ENCODE measurements around the gene HSPA4L. TPM values are rescaled to one million over a fixed set of nuclear protein-coding genes. Genes with fewer than 3 reads are reported as not detected.

HSPA4L gene
- total RNA-seq, 3 donors from 2014 or later: 2.7 to 14.5 (median 7.2) TPM

GRCh38 chr4:127832585-127832984 is 50.5 kb downstream of the HSPA4L start:
- intact Hi-C loops (cut with DNase I; ENCODE audit: low total_unique reads): no loop called here
- Histone ChIP-seq H3K36me3 (peaks cover 5% of the 10 kb centered on the region), H3K4me3 (no peak overlapping the region), H3K27me3 (no peaks in the 10 kb centered on the region), H3K9me3 (no peaks in the 10 kb centered on the region), H3K4me1 (no peaks in the 10 kb centered on the region), H3K27ac (no peak overlapping the region)
- DNase-seq (ENCODE audit: low spot score in 2 of 2): no peak
- TF ChIP-seq, protein P1, sequence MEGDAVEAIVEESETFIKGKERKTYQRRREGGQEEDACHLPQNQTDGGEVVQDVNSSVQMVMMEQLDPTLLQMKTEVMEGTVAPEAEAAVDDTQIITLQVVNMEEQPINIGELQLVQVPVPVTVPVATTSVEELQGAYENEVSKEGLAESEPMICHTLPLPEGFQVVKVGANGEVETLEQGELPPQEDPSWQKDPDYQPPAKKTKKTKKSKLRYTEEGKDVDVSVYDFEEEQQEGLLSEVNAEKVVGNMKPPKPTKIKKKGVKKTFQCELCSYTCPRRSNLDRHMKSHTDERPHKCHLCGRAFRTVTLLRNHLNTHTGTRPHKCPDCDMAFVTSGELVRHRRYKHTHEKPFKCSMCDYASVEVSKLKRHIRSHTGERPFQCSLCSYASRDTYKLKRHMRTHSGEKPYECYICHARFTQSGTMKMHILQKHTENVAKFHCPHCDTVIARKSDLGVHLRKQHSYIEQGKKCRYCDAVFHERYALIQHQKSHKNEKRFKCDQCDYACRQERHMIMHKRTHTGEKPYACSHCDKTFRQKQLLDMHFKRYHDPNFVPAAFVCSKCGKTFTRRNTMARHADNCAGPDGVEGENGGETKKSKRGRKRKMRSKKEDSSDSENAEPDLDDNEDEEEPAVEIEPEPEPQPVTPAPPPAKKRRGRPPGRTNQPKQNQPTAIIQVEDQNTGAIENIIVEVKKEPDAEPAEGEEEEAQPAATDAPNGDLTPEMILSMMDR (IDR thresholded peaks at IDR 0.05): no peak
- TF ChIP-seq POLR2A (IDR thresholded peaks at IDR 0.05) (no peak), POLR2AphosphoS5 (IDR thresholded peaks at IDR 0.05) (no peak)

GRCh38 chr4:127843704-127844600 is 61.8 kb downstream of the HSPA4L start:
- no peaks in the 10 kb centered on the region for H3K27me3 ChIP-seq
- no peaks in the 10 kb centered on the region for H3K4me1 ChIP-seq
- intact Hi-C loops (cut with DNase I; ENCODE audit: low total_unique reads): loop anchor here (2.0 kb wide), 1 partner anchor 71 kb away; no protein-coding TSS in a partner anchor
- no peak overlapping the region for H3K27ac ChIP-seq
- H3K36me3 ChIP-seq: no peaks in the 10 kb centered on the region
- no peak for DNase-seq (ENCODE audit: low spot score in 2 of 2)
- TF ChIP-seq POLR2A (IDR thresholded peaks at IDR 0.05) (no peak), POLR2AphosphoS5 (IDR thresholded peaks at IDR 0.05) (no peak)
- TF ChIP-seq, protein P1 (IDR thresholded peaks at IDR 0.05): no peak
- peaks cover 13% of the 10 kb centered on the region in 2 donors for H3K9me3 ChIP-seq
- H3K4me3 ChIP-seq: no peak overlapping the region

DNA sequence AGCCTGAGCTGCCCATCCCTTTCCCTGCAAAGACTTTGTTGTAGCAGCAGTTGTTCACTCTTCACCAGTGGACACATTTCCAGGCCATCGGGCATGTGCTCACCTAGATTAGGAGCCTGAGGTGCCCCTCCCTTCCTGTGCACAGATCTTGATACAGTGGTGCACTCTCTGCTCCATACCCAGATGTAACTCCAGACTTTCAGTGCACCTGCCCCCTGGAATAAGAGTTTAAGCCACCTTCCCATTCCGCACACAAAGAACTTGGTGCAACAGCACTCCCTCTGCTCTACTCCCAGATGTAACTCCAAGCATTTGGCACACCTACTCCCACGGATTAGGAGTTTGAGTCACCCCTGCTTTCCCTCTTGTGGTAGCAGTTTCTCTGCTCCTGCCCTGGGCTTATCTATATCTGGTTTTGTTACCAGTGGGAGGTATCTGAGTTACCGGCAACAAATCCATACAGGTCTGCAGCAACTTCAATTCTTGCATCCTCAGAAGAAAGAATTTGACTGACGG is 62.5 kb downstream of the HSPA4L start:
- intact Hi-C loops (cut with DNase I; ENCODE audit: low total_unique reads): no loop called here
- Histone ChIP-seq H3K27ac (no peak overlapping the region), H3K4me3 (no peak overlapping the region), H3K4me1 (no peaks in the 10 kb centered on the region), H3K9me3 (peaks cover 18 to 19% of the 10 kb centered on the region in 2 donors), H3K36me3 (no peaks in the 10 kb centered on the region), H3K27me3 (no peaks in the 10 kb centered on the region)
- no peak for TF ChIP-seq POLR2AphosphoS5 (IDR thresholded peaks at IDR 0.05)
- DNase-seq (ENCODE audit: low spot score in 2 of 2): no peak

DNA sequence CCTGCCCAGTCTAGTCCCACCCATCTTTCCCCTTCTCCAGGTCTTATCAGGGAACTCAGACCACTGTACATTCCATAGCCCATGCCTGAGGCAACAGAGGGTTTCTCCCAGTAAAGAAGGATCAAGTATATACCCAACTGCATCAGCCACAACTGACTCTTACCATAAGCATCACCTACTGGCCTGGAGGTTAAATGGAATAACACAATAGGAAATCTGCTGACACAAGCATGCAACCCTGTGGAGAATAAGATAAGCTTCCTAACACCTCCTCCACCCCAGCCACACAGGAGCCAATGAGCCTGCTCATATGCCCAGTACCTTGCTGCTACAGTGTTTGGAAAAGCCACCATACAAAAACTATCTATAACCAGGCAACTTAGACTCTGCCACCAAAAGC is 63.9 kb downstream of the HSPA4L start:
- Histone ChIP-seq H3K4me1 (no peaks in the 10 kb centered on the region), H3K27ac (no peak overlapping the region), H3K36me3 (no peaks in the 10 kb centered on the region), H3K9me3 (peaks cover 19 to 34% of the 10 kb centered on the region in 2 donors), H3K4me3 (no peak overlapping the region), H3K27me3 (no peaks in the 10 kb centered on the region)
- TF ChIP-seq POLR2AphosphoS5 (IDR thresholded peaks at IDR 0.05) (no peak), POLR2A (IDR thresholded peaks at IDR 0.05) (no peak)
- TF ChIP-seq, protein P1 (IDR thresholded peaks at IDR 0.05): no peak
- intact Hi-C loops (cut with DNase I; ENCODE audit: low total_unique reads): no loop called here
- DNase-seq (ENCODE audit: low spot score in 2 of 2): no peak

DNA sequence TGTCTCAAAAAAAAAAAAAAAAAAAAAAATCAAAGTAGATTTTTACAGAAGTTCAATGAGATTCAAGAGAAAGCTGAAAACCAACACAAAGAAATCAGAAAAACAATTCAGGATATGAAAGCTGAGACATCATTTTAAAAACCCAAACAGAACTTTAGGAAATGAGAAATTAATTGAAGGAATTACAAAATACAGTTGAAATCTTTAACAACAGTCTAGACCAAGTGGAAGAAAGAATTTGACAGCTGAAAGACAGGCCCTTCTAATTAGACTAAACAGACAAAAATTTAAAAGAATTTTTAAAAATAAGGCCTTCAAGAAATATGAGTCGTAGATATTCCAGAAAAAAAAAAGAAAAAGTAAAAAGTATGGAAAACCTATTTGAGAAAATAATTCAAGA is 64.6 kb downstream of the HSPA4L start:
- no peak for DNase-seq (ENCODE audit: low spot score in 2 of 2)
- intact Hi-C loops (cut with DNase I; ENCODE audit: low total_unique reads): no loop called here
- H3K36me3 ChIP-seq: no peaks in the 10 kb centered on the region
- H3K4me1 ChIP-seq: no peaks in the 10 kb centered on the region
- no peak overlapping the region for H3K27ac ChIP-seq
- no peaks in the 10 kb centered on the region for H3K27me3 ChIP-seq
- H3K4me3 ChIP-seq: no peak overlapping the region
- TF ChIP-seq POLR2A (IDR thresholded peaks at IDR 0.05) (no peak), POLR2AphosphoS5 (IDR thresholded peaks at IDR 0.05) (no peak)
- TF ChIP-seq, protein P1 (IDR thresholded peaks at IDR 0.05): no peak
- peaks cover 19 to 41% of the 10 kb centered on the region in 2 donors for H3K9me3 ChIP-seq
